HCT116 (cell line): Measurements from ENCODE around the gene SRPK2.

Experiments
- CTCF ChIP-seq, 3 experiments: fragments of 200-600 bp in 1 of 3; sonication (generic) in 1 of 3; IDR thresholded peaks in 2 of 3; conservative IDR thresholded peaks in 1 of 3; 2 replicates each; pipeline ENCODE4 v1.5.1; 2012 to 2017; ENCODE audit warnings: low read depth in 2 of 3, low read length in 2 of 3, antibody characterized with exemption in 1 of 3, borderline replicate concordance in 1 of 3, control low read depth in 1 of 3, mild to moderate bottlenecking in 1 of 3, mixed read lengths in 1 of 3, mixed run types in 1 of 3, moderate library complexity in 1 of 3; ENCODE audit not compliant: insufficient read depth in 1 of 3
- ELF1 ChIP-seq: IDR thresholded peaks from 2 replicates; pipeline ENCODE4 v1.6.1; 2012; ENCODE audit warnings: low read depth, borderline replicate concordance
- EZH2 ChIP-seq: fragments of 200-600 bp; sonication (generic); IDR thresholded peaks from 2 replicates; pipeline ENCODE4 v1.6.1; 2017; ENCODE audit warnings: antibody characterized with exemption, mixed run types
- EZH2phosphoT487 ChIP-seq: fragments of 200-600 bp; IDR thresholded peaks from 2 replicates; pipeline ENCODE4 v1.6.1; 2018; ENCODE audit warnings: antibody characterized with exemption, borderline replicate concordance
- FOSL1 ChIP-seq: IDR thresholded peaks from 2 replicates; pipeline ENCODE4 v1.6.1; 2012; ENCODE audit warnings: low read depth
- JUND ChIP-seq: IDR thresholded peaks from 2 replicates; pipeline ENCODE4 v1.6.1; 2012
- POLR2A ChIP-seq: IDR thresholded peaks from 2 replicates; pipeline ENCODE4 v1.7.0; 2011; ENCODE audit warnings: borderline replicate concordance; ENCODE audit not compliant: insufficient read depth, insufficient read length; ENCODE audit errors: extremely low read depth
- POLR2AphosphoS5 ChIP-seq: IDR thresholded peaks from 2 replicates; pipeline ENCODE4 v1.6.1; 2011; ENCODE audit warnings: mild to moderate bottlenecking, low read depth, low read length, moderate library complexity
- RAD21 ChIP-seq: IDR thresholded peaks from 2 replicates; pipeline ENCODE4 v1.6.1; 2012; ENCODE audit warnings: low read depth, mild to moderate bottlenecking
- SIN3A ChIP-seq: IDR thresholded peaks from 2 replicates; pipeline ENCODE4 v1.6.1; 2012; ENCODE audit warnings: low read depth
- TCF7L2 ChIP-seq: IDR thresholded peaks from 2 replicates; pipeline ENCODE4 v1.7.0; 2011; ENCODE audit warnings: borderline replicate concordance, inconsistent platforms; ENCODE audit not compliant: insufficient read depth, insufficient read length; ENCODE audit errors: extremely low read depth
- YY1 ChIP-seq: IDR thresholded peaks from 2 replicates; pipeline ENCODE4 v1.6.1; 2011; ENCODE audit warnings: low read length, low read depth, moderate library complexity, mild to moderate bottlenecking; ENCODE audit not compliant: insufficient replicate concordance; ENCODE audit errors: extremely low read depth
- ZFX ChIP-seq: fragments of 450-650 bp; IDR thresholded peaks from 2 replicates; pipeline ENCODE4 v1.6.1; 2017
- TF ChIP-seq, protein P1 (sequence below): IDR thresholded peaks from 2 replicates; pipeline ENCODE4 v1.6.1; 2011; ENCODE audit warnings: mild to moderate bottlenecking, low read length, moderate library complexity; ENCODE audit not compliant: insufficient replicate concordance; ENCODE audit errors: extremely low read depth

DNA sequence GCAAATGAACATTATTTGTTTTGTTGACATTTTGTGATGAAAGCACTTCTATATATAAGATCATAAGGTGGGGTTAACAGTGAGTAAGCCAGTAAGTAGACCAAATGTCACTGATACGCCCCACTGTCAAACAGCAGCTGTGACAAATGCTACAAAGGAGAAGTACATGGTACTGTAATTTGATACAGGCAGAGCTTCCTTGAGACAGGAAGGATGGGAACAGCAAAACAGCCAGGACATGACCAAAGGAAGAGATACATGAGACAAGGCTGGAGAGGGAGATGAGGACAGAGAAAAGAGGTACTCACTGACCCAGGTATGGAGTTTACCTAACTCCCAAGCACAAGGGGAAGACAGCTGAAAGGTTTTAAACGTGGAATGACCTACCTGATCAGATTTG, 127.0 kb downstream of the SRPK2 start:
- TF ChIP-seq CTCF (IDR thresholded peaks at IDR 0.05 in 2 of 3, conservative IDR thresholded peaks at IDR 0.05 in 1 of 3; ENCODE audit: borderline replicate concordance in 1 of 3, insufficient read depth in 1 of 3, low read depth in 2 of 3, low read length in 2 of 3) (no peak), POLR2A (no peak), SIN3A (no peak), ELF1 (no peak), RAD21 (no peak), POLR2AphosphoS5 (no peak), EZH2 (no peak), JUND (0 out of 2 replicates have a peak, but pooled peaks have one; percentile 9), FOSL1 (no peak), YY1 (no peak), EZH2phosphoT487 (no peak), ZFX (no peak), TCF7L2 (no peak)
- TF ChIP-seq, protein P1, sequence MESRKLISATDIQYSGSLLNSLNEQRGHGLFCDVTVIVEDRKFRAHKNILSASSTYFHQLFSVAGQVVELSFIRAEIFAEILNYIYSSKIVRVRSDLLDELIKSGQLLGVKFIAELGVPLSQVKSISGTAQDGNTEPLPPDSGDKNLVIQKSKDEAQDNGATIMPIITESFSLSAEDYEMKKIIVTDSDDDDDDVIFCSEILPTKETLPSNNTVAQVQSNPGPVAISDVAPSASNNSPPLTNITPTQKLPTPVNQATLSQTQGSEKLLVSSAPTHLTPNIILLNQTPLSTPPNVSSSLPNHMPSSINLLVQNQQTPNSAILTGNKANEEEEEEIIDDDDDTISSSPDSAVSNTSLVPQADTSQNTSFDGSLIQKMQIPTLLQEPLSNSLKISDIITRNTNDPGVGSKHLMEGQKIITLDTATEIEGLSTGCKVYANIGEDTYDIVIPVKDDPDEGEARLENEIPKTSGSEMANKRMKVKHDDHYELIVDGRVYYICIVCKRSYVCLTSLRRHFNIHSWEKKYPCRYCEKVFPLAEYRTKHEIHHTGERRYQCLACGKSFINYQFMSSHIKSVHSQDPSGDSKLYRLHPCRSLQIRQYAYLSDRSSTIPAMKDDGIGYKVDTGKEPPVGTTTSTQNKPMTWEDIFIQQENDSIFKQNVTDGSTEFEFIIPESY: no peak
